Neutrophil (primary cell): ENCODE results near the gene RBBP7.
A peak's percentile ranks its signal among the peaks of the same experiment; 100 is the strongest.

Experiments used
- H3K27ac ChIP-seq: fragments of 200-600 bp; sonication (generic); 2 replicates; pipeline ENCODE4 v1.5.1; 2016; ENCODE audit warnings: mild to moderate bottlenecking, moderate library complexity
- H3K27me3 ChIP-seq: fragments of 200-600 bp; sonication (generic); 2 replicates; pipeline ENCODE4 v1.6.0; 2016; ENCODE audit warnings: mild to moderate bottlenecking
- H3K36me3 ChIP-seq: fragments of 200-600 bp; sonication (generic); 2 replicates; pipeline ENCODE4 v1.5.1; 2017
- H3K4me1 ChIP-seq, 2 experiments: fragments of 200-600 bp in 1 of 2; sonication (generic) in 1 of 2; 1 replicate in 1 of 2; 2 replicates in 1 of 2; pipeline versions ENCODE4 v1.5.1 to v1.6.1; 2013 to 2016; ENCODE audit warnings: low read depth in 1 of 2, low read length in 1 of 2, mild to moderate bottlenecking in 1 of 2, moderate library complexity in 1 of 2; ENCODE audit not compliant: control insufficient read depth in 1 of 2, insufficient read depth in 1 of 2
- H3K4me3 ChIP-seq, 2 experiments: fragments of 200-600 bp in 1 of 2; sonication (generic) in 1 of 2; 1 replicate in 1 of 2; 2 replicates in 1 of 2; pipeline ENCODE4 v1.5.1; 2013 to 2016; ENCODE audit warnings: low read depth in 1 of 2, low read length in 1 of 2, mild to moderate bottlenecking in 1 of 2, moderate library complexity in 1 of 2
- H3K9me3 ChIP-seq: fragments of 200-600 bp; sonication (generic); 2 replicates; pipeline ENCODE4 v1.5.1; 2016
- CTCF ChIP-seq: fragments of 200-600 bp; sonication (generic); IDR thresholded peaks from 2 replicates; pipeline ENCODE4 v1.5.1; 2016; ENCODE audit warnings: antibody characterized with exemption

The RBBP7 gene

DNA sequence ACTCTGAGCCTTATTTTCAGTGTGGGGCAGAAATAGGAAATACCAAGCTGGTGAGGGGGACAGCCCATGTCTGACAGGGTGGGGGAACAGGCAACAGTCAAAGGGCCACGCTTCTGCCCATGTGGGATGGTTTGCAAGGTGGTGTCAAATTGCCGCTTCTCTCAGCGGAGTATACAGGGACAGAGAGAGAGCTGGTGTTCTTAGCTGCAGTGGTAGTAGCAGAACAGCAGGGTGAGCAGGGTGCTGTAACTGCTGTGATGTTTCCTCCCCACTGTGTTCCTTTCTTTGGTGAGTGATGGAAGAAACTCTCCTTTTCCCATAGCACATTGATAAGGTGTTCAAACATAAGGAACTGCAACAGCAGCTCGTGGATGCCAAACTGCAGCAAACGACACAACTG is 37.9 kb downstream of the RBBP7 start:
- H3K36me3 ChIP-seq = peaks cover 26% of the 10 kb centered on the region
- TF ChIP-seq CTCF = no peak
- H3K27ac ChIP-seq = no peak overlapping the region

DNA sequence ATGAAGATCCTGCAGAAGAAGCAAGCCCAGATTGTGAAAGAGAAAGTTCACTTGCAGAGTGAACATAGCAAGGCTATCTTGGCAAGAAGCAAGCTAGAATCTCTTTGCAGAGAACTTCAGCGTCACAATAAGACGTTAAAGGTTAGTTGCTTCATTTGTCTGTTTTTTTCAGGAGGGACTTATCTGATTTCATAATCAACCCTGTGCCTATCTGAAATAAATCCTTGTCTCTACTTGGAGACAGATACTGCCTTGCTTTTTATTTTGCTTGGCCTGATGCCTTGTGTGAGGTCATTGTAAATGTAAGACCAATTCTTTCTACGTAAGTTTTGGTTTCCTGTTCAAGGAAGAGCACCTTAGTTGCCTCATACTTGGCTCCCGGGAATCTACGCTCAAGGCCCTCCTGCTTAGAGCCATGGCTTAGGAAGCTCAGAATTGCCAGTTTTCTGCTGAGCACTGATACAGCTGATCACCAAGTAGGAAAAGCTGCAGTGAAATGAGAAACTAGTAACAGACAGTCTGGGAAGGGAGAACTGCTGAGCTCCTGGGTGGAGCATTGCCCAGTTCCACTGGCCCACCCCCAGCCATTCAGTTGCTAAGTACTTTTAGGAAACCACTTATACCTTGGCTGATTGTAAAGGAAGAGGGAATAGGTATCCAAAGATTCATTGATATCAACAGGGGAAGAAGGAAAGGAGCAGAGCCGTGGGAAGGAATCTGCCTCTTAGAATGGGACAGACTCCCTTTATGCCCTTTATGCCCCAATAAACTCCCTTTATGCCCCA is 41.8 kb downstream of the RBBP7 start:
- H3K4me1 ChIP-seq = peaks cover 0 to 4% of the 10 kb centered on the region in 2 experiments
- H3K9me3 ChIP-seq = no peaks in the 10 kb centered on the region
- no peak overlapping the region for H3K4me3 ChIP-seq
- no peak overlapping the region for H3K27ac ChIP-seq
- TF ChIP-seq CTCF = no peak
- H3K36me3 ChIP-seq = peaks cover 11% of the 10 kb centered on the region
- H3K27me3 ChIP-seq = no peaks in the 10 kb centered on the region

More for the DNA sequence above, 37.9 kb downstream of the RBBP7 start:
- H3K9me3 ChIP-seq = no peaks in the 10 kb centered on the region
- H3K4me1 ChIP-seq = peaks cover 0 to 4% of the 10 kb centered on the region in 2 experiments
- no peaks in the 10 kb centered on the region for H3K27me3 ChIP-seq
- H3K4me3 ChIP-seq = no peak overlapping the region

- H3K27me3 ChIP-seq = no peaks in the 10 kb centered on the region
- TF ChIP-seq CTCF = no peak
- peaks cover 0 to 4% of the 10 kb centered on the region in 2 experiments for H3K4me1 ChIP-seq
- H3K4me3 ChIP-seq = no peak overlapping the region
- H3K27ac ChIP-seq = no peak overlapping the region
- H3K36me3 ChIP-seq = peaks cover 6% of the 10 kb centered on the region
- no peaks in the 10 kb centered on the region for H3K9me3 ChIP-seq
Observed at GRCh38 chrX:16827225-16827624, 42.9 kb downstream of the RBBP7 start.

DNA sequence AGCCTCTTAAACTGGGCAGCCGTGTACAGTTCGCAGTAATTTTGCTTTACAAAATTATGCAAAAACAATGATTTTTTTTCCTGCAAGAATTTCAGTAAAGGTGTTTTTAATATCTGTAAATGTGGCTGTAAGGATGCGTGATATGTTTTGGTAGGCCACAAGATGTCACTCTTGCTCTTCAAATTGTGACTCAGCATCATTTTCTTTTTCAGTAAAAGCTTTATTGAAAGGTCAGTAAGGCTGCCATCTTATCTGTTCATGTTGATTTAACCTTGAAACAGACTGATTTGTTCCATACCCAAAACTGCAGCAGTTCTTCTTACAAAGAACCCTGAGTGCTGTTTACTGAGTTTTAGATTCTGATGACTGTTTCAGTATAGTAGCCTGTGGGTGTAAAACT is 44.0 kb downstream of the RBBP7 start:
- Histone ChIP-seq H3K4me3 (no peak overlapping the region), H3K4me1 (peaks cover 0 to 4% of the 10 kb centered on the region in 2 experiments), H3K36me3 (no peaks in the 10 kb centered on the region), H3K9me3 (no peaks in the 10 kb centered on the region), H3K27me3 (no peaks in the 10 kb centered on the region), H3K27ac (no peak overlapping the region)
- TF ChIP-seq CTCF = peak; percentile 45

GRCh38 chrX:16825264-16826035 is 44.7 kb downstream of the RBBP7 start:
- no peak for TF ChIP-seq CTCF
- Histone ChIP-seq H3K4me1 (peaks cover 0 to 4% of the 10 kb centered on the region in 2 experiments), H3K9me3 (no peaks in the 10 kb centered on the region), H3K4me3 (no peak overlapping the region), H3K36me3 (no peaks in the 10 kb centered on the region), H3K27ac (no peak overlapping the region), H3K27me3 (no peaks in the 10 kb centered on the region)
